ENCODE results near the gene ATG9B.

Gene ATG9B

GRCh38 chr7:150969475-150969874, 54.8 kb downstream of the ATG9B start:
- Histone ChIP-seq H3K79me2 (ENCODE audit: control insufficient read depth, insufficient read depth, low read length, unreplicated experiment) (no peaks in the 10 kb centered on the region), H3K27ac (ENCODE audit: low read depth, low read length) (no peak overlapping the region), H3K4me3 (ENCODE audit: low read depth, low read length) (no peak overlapping the region), H3K4me1 (ENCODE audit: control insufficient read depth, insufficient read depth, low read length, unreplicated experiment) (no peaks in the 10 kb centered on the region), H3K27me3 (ENCODE audit: insufficient read depth, low read length) (peaks cover 70% of the 10 kb centered on the region), H2AFZ (ENCODE audit: low read length, unreplicated experiment) (no peak overlapping the region), H3K36me3 (ENCODE audit: insufficient read depth, low read length) (no peaks in the 10 kb centered on the region)

GRCh38 chr7:150968734-150969372, 55.4 kb downstream of the ATG9B start:
- Histone ChIP-seq H3K4me1 (ENCODE audit: control insufficient read depth, insufficient read depth, low read length, unreplicated experiment) (no peaks in the 10 kb centered on the region), H3K27ac (ENCODE audit: low read depth, low read length) (no peak overlapping the region), H3K36me3 (ENCODE audit: insufficient read depth, low read length) (no peaks in the 10 kb centered on the region), H3K27me3 (ENCODE audit: insufficient read depth, low read length) (peaks cover 64% of the 10 kb centered on the region), H3K4me3 (ENCODE audit: low read depth, low read length) (no peak overlapping the region), H2AFZ (ENCODE audit: low read length, unreplicated experiment) (no peak overlapping the region), H3K79me2 (ENCODE audit: control insufficient read depth, insufficient read depth, low read length, unreplicated experiment) (no peaks in the 10 kb centered on the region)

- Histone ChIP-seq H3K79me2 (ENCODE audit: control insufficient read depth, insufficient read depth, low read length, unreplicated experiment) (no peaks in the 10 kb centered on the region), H3K4me1 (ENCODE audit: control insufficient read depth, insufficient read depth, low read length, unreplicated experiment) (no peaks in the 10 kb centered on the region), H2AFZ (ENCODE audit: low read length, unreplicated experiment) (no peak overlapping the region), H3K36me3 (ENCODE audit: insufficient read depth, low read length) (no peaks in the 10 kb centered on the region), H3K27me3 (ENCODE audit: insufficient read depth, low read length) (peaks cover 58% of the 10 kb centered on the region), H3K4me3 (ENCODE audit: low read depth, low read length) (no peak overlapping the region), H3K27ac (ENCODE audit: low read depth, low read length) (no peak overlapping the region)
These were observed 56.1 kb downstream of the ATG9B start for GRCh38 chr7:150968056-150968733.

- no peaks in the 10 kb centered on the region for H3K4me1 ChIP-seq (ENCODE audit: control insufficient read depth, insufficient read depth, low read length, unreplicated experiment)
- H3K27ac ChIP-seq (ENCODE audit: low read depth, low read length) = no peak overlapping the region
- H3K27me3 ChIP-seq (ENCODE audit: insufficient read depth, low read length) = peaks cover 51% of the 10 kb centered on the region
These were observed 56.9 kb downstream of the ATG9B start for GRCh38 chr7:150967349-150967748.

GRCh38 chr7:150966002-150966401, 58.3 kb downstream of the ATG9B start:
- Histone ChIP-seq H3K27ac (ENCODE audit: low read depth, low read length) (no peak overlapping the region), H3K79me2 (ENCODE audit: control insufficient read depth, insufficient read depth, low read length, unreplicated experiment) (no peaks in the 10 kb centered on the region), H3K4me1 (ENCODE audit: control insufficient read depth, insufficient read depth, low read length, unreplicated experiment) (no peaks in the 10 kb centered on the region), H2AFZ (ENCODE audit: low read length, unreplicated experiment) (no peak overlapping the region), H3K4me3 (ENCODE audit: low read depth, low read length) (no peak overlapping the region), H3K36me3 (ENCODE audit: insufficient read depth, low read length) (no peaks in the 10 kb centered on the region), H3K27me3 (ENCODE audit: insufficient read depth, low read length) (peaks cover 47% of the 10 kb centered on the region)

More at GRCh38 chr7:150967349-150967748, 56.9 kb downstream of the ATG9B start:
- no peaks in the 10 kb centered on the region for H3K36me3 ChIP-seq (ENCODE audit: insufficient read depth, low read length)
- H2AFZ ChIP-seq (ENCODE audit: low read length, unreplicated experiment) = no peak overlapping the region
- no peaks in the 10 kb centered on the region for H3K79me2 ChIP-seq (ENCODE audit: control insufficient read depth, insufficient read depth, low read length, unreplicated experiment)
- no peak overlapping the region for H3K4me3 ChIP-seq (ENCODE audit: low read depth, low read length)

- Histone ChIP-seq H3K36me3 (ENCODE audit: insufficient read depth, low read length) (no peaks in the 10 kb centered on the region), H3K4me3 (ENCODE audit: low read depth, low read length) (no peak overlapping the region), H3K4me1 (ENCODE audit: control insufficient read depth, insufficient read depth, low read length, unreplicated experiment) (no peaks in the 10 kb centered on the region), H3K27me3 (ENCODE audit: insufficient read depth, low read length) (peaks cover 41% of the 10 kb centered on the region), H3K79me2 (ENCODE audit: control insufficient read depth, insufficient read depth, low read length, unreplicated experiment) (no peaks in the 10 kb centered on the region), H3K27ac (ENCODE audit: low read depth, low read length) (no peak overlapping the region), H2AFZ (ENCODE audit: low read length, unreplicated experiment) (no peak overlapping the region)
These were observed 58.9 kb downstream of the ATG9B start for GRCh38 chr7:150965273-150965830.
